Spleen (tissue), 11 donors: Measurements from ENCODE around the gene CA9. TPM values are rescaled to one million over a fixed set of nuclear protein-coding genes. Genes with fewer than 3 reads are reported as not detected.

Experiments used
- DNase-seq: peaks from one replicate; pipeline ENCODE4 v3.0.0-alpha.2; 2020
- H3K27ac ChIP-seq, 8 donors: fragments of 200-600 bp; sonication (generic) in 7 of 8; 1 replicate in 4 of 8; 2 replicates in 4 of 8; pipeline versions ENCODE4 v1.5.0 to v1.8.0; 2016 to 2021; ENCODE audit warnings: inconsistent platforms in 4 of 8, mild to moderate bottlenecking in 4 of 8, moderate library complexity in 1 of 8
- H3K27me3 ChIP-seq, 7 donors: fragments of 200-600 bp; sonication (generic) in 6 of 7; replicated peaks in 1 of 7; 1 replicate in 4 of 7; 2 replicates in 3 of 7; pipeline versions ENCODE4 v1.5.0 to v1.8.0; 2016 to 2021; ENCODE audit warnings: inconsistent platforms in 3 of 7, mild to moderate bottlenecking in 1 of 7
- H3K36me3 ChIP-seq, 6 donors: fragments of 200-600 bp; sonication (generic) in 5 of 6; 1 replicate in 4 of 6; 2 replicates in 2 of 6; pipeline versions ENCODE4 v1.5.0 to v1.8.0; 2016 to 2021; ENCODE audit warnings: inconsistent platforms in 2 of 6
- H3K4me1 ChIP-seq, 6 donors: fragments of 200-600 bp; sonication (generic) in 5 of 6; 1 replicate in 3 of 6; 2 replicates in 3 of 6; pipeline versions ENCODE4 v1.5.0 to v1.8.0; 2016 to 2021; ENCODE audit warnings: inconsistent platforms in 3 of 6
- H3K4me3 ChIP-seq, 8 donors: fragments of 200-600 bp; sonication (generic) in 7 of 8; 1 replicate in 4 of 8; 2 replicates in 4 of 8; pipeline versions ENCODE4 v1.5.0 to v1.8.0; 2016 to 2021; ENCODE audit warnings: inconsistent platforms in 4 of 8, mild to moderate bottlenecking in 4 of 8, moderate library complexity in 2 of 8
- H3K9me3 ChIP-seq, 8 donors: fragments of 200-600 bp; sonication (generic) in 7 of 8; 1 replicate in 4 of 8; 2 replicates in 4 of 8; pipeline versions ENCODE4 v1.5.0 to v1.8.0; 2016 to 2021; ENCODE audit warnings: inconsistent platforms in 4 of 8
- CTCF ChIP-seq, 11 experiments: fragments of 200-600 bp in 7 of 11; fragments of 450-650 bp in 4 of 11; sonication (generic) in 4 of 11; IDR thresholded peaks in 8 of 11; conservative IDR thresholded peaks in 3 of 11; 1 replicate in 7 of 11; 2 replicates in 4 of 11; pipeline versions ENCODE4 v1.4.0 to v1.8.0; 2016 to 2021; ENCODE audit warnings: antibody characterized with exemption in 11 of 11, inconsistent platforms in 4 of 11, mild to moderate bottlenecking in 1 of 11
- POLR2A ChIP-seq, 3 donors: fragments of 450-650 bp; IDR thresholded peaks; one replicate each; pipeline ENCODE4 v1.5.1; 2017; ENCODE audit warnings: antibody characterized with exemption in 3 of 3, mild to moderate bottlenecking in 1 of 3
- POLR2AphosphoS5 ChIP-seq, 3 donors: sonication (generic); formaldehyde crosslinking; IDR thresholded peaks; one replicate each; pipeline ENCODE4 v1.5.1; 2017; ENCODE audit warnings: antibody characterized with exemption in 3 of 3
- WGBS, 5 donors: extraction: QIAGEN DNeasy Blood & Tissue Kit in 3 of 5; methylation state at CpG; one replicate each; pipeline versions ENCODE4 v1.1.5 to v1.1.7; 2013 to 2018; 5-methylcytosine and 5-hydroxymethylcytosine counted together
- intact Hi-C: fragments of 100-400 bp; cut with DNase I; formaldehyde crosslinking; loops from one replicate; pipeline ENCODE4 v1.15.0; 2023; ENCODE audit warnings: low total_unique reads
- polyA plus RNA-seq, 3 donors: library from polyadenylated mRNA; stranded (reverse); fragments of 200-250 nt; gene quantifications; one replicate each; pipeline ENCODE4 v1.2.1, GENCODE V29; 2013
- total RNA-seq, 7 donors: library from RNA; depleted of rRNA in 3 of 7; stranded (reverse); fragments of >200 nt in 3 of 7; fragmentation: NEBNext Ultra II Directional in 4 of 7; extraction: Animal tissue kit (Norgen Biotek cat#: 25700) in 4 of 7; gene quantifications; one replicate each; pipeline versions ENCODE4 v1.1.0 to v1.2.1, GENCODE V29; 2016 to 2021
- donor health status: healthy with polysubstance abuse.
- donor health status: DM: no; HTN: no; CAD: no; lungs with moderate emphysema.
- donor health status: DM: no; HTN: no; CAD: no.
- donor health status: Bipolar disorder and iron deficiency.
- donor health status: healthy.
- donor health status: DM: no; HTN: no; CAD: no.
- donor health status: DM: yes; HTN: yes; CAD: no.

Gene CA9
- total and polyA plus RNA-seq, 10 donors: 0.26 to 0.30 TPM; not detected in 8

GRCh38 chr9:35666045-35666444 is 7.7 kb upstream of the CA9 start:
- no peak for DNase-seq
- intact Hi-C loops: loop anchor here (10.0 kb wide), 1 partner anchor 61 kb away; the partner anchor contains the start of gene TESK1
- peaks cover 20 to 58% (median 46%) of the 10 kb centered on the region in 6 donors for H3K4me1 ChIP-seq
- no peak for TF ChIP-seq POLR2AphosphoS5 (IDR thresholded peaks at IDR 0.05)
- TF ChIP-seq POLR2A (IDR thresholded peaks at IDR 0.05): no peak
- no peak for TF ChIP-seq CTCF (IDR thresholded peaks at IDR 0.05 in 8 of 11, conservative IDR thresholded peaks at IDR 0.05 in 3 of 11)
- peak overlapping the region in 2 of 8 donors; percentile 69 to 97 for H3K27ac ChIP-seq
- H3K36me3 ChIP-seq: peaks cover 0 to 17% (median 3%) of the 10 kb centered on the region in 6 donors
- WGBS, 5 donors: 71 to 91% (median 79%) methylated on average over 1 of the region's 1 CpG
- H3K9me3 ChIP-seq: no peaks in the 10 kb centered on the region
- no peak overlapping the region for H3K4me3 ChIP-seq
- no peaks in the 10 kb centered on the region for H3K27me3 ChIP-seq

GRCh38 chr9:35666549-35666948 is 7.2 kb upstream of the CA9 start:
- Histone ChIP-seq H3K4me1 (peaks cover 16 to 53% (median 41%) of the 10 kb centered on the region in 6 donors), H3K4me3 (no peak overlapping the region), H3K9me3 (no peaks in the 10 kb centered on the region), H3K36me3 (peaks cover 0 to 12% (median under 1%) of the 10 kb centered on the region in 6 donors), H3K27me3 (no peaks in the 10 kb centered on the region), H3K27ac (no peak overlapping the region)
- intact Hi-C loops: loop anchor here (10.0 kb wide), 1 partner anchor 62 kb away; the partner anchor contains the start of gene TESK1
- TF ChIP-seq POLR2A (IDR thresholded peaks at IDR 0.05): no peak
- TF ChIP-seq CTCF (IDR thresholded peaks at IDR 0.05 in 8 of 11, conservative IDR thresholded peaks at IDR 0.05 in 3 of 11): no peak
- no peak for TF ChIP-seq POLR2AphosphoS5 (IDR thresholded peaks at IDR 0.05)
- no peak for DNase-seq
- 64 to 85% (median 75%) methylated on average over 5 of the region's 5 CpGs for WGBS, 5 donors

DNA sequence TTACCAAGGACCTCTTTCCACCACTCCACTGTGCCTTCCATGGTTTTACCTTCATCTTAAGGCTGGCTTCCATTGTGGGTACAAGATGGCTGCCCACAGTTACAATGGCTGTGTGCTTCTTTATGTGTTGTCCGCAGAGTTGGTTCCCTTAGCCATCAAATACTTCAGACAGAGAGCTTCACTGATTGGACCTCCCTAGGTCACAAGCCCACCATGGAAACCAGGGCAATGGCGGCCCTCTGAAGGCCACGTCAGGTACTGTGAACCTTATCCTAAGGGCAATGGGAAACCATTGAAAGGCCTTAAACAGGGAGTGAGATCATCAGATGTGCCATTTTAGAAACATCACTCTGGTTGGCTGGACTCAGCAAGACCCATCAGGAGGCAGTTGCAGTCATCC is 5.8 kb upstream of the CA9 start:
- no peaks in the 10 kb centered on the region for H3K36me3 ChIP-seq
- TF ChIP-seq POLR2A (IDR thresholded peaks at IDR 0.05): no peak
- no peak for TF ChIP-seq CTCF (IDR thresholded peaks at IDR 0.05 in 8 of 11, conservative IDR thresholded peaks at IDR 0.05 in 3 of 11)
- TF ChIP-seq POLR2AphosphoS5 (IDR thresholded peaks at IDR 0.05): no peak
- H3K27me3 ChIP-seq: no peaks in the 10 kb centered on the region
- WGBS, 5 donors: 90 to 100% (median 94%) methylated on average over 3 of the region's 3 CpGs
- H3K27ac ChIP-seq: no peak overlapping the region
- no peak for DNase-seq
- peaks cover 5 to 39% (median 28%) of the 10 kb centered on the region in 6 donors for H3K4me1 ChIP-seq
- intact Hi-C loops: loop anchor here (10.0 kb wide), 1 partner anchor 63 kb away; the partner anchor contains the start of gene TESK1
- H3K9me3 ChIP-seq: no peaks in the 10 kb centered on the region
- no peak overlapping the region for H3K4me3 ChIP-seq

DNA sequence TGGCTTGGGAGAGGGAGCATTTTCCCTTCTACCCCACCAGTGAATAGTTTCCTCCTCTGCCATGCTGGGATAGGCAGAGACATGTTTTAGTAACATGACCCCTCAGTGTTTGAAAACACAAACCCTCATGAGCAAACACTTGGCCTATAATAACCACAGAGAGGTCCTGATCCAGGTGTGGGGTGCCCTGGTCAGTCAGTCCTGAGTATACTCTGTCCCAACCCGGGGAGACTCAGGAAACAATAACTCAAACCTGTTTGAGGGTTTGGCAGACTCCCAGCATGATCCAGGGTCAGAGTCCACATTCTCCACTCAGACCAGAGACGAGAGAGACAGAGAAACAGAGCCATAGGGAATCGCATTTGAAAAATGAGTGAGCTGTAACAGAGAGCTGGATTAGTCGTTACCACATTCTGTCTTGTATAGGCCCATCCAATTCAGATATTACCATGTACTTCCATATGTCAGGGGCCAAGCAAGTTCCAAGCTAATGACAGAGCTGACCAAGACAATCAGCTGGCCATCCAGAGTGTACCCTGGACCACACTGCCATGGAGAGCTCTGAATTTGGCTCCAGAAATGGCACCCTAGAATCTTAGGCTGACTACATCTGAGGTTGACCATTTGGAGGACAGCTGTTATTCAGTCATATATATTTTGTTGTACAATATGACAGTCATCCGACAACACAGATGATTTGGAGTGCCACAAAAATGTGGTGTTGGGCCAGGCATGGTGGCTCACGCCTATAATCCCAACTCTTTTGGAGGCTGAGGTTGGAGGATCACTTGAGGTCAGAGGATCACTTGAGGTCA is 4.2 kb upstream of the CA9 start:
- intact Hi-C loops: loop anchor here (10.0 kb wide), 1 partner anchor 65 kb away; the partner anchor contains the start of gene TESK1

More for the DNA sequence above, 4.2 kb upstream of the CA9 start:
- H3K4me3 ChIP-seq: no peak overlapping the region
- H3K36me3 ChIP-seq: no peaks in the 10 kb centered on the region
- H3K27ac ChIP-seq: no peak overlapping the region
- no peaks in the 10 kb centered on the region for H3K9me3 ChIP-seq
- TF ChIP-seq POLR2AphosphoS5 (IDR thresholded peaks at IDR 0.05) (no peak), CTCF (IDR thresholded peaks at IDR 0.05 in 8 of 11, conservative IDR thresholded peaks at IDR 0.05 in 3 of 11) (no peak), POLR2A (IDR thresholded peaks at IDR 0.05) (no peak)
- peak; percentile 5 for DNase-seq
- H3K4me1 ChIP-seq: peaks cover 5 to 23% (median 19%) of the 10 kb centered on the region in 6 donors
- WGBS, 5 donors: 63 to 78% (median 76%) methylated on average over 6 of the region's 6 CpGs
- no peaks in the 10 kb centered on the region for H3K27me3 ChIP-seq
